Measurements from ENCODE around the gene ADGRD2. TPM values are rescaled to one million over a fixed set of nuclear protein-coding genes. Genes with fewer than 3 reads are reported as not detected.
A peak's percentile ranks its signal among the peaks of the same experiment; 100 is the strongest.

Gene ADGRD2
- total and polyA plus RNA-seq, 7 experiments from 2014 or later = not detected

GRCh38 chr9:124414612-124415011, 35.6 kb upstream of the ADGRD2 start:
- peak overlapping the region; percentile 93 to 99 (median 97) for H3K4me3 Mint-ChIP-seq
- Histone ChIP-seq H3K4me1 (ENCODE audit: control insufficient read depth in 2 of 2, insufficient read depth in 2 of 2, low read length in 2 of 2) (peaks cover 13 to 18% of the 10 kb centered on the region in 2 donors), H3K4me3 (ENCODE audit: low read length) (peak overlapping the region; percentile 75), H3K36me3 (ENCODE audit: control insufficient read depth in 2 of 3, insufficient read depth in 3 of 3, low read length in 3 of 3) (peaks cover 19 to 44% (median 24%) of the 10 kb centered on the region in 3 experiments), H3K9me3 (ENCODE audit: control insufficient read depth in 2 of 3, low read length in 3 of 3) (no peaks in the 10 kb centered on the region), H3K27ac (ENCODE audit: low read depth, low read length) (peak overlapping the region; percentile 78), H3K27me3 (ENCODE audit: control insufficient read depth in 2 of 2, insufficient read depth in 2 of 2, low read length in 2 of 2) (no peaks in the 10 kb centered on the region)
- H3K4me1 Mint-ChIP-seq = peaks cover 16 to 48% (median 40%) of the 10 kb centered on the region in 7 donors
- ChIA-PET POLR2A (no interaction called here), CTCF (no interaction called here)
- ATAC-seq (no peak), DNase-seq (no peak)
- intact Hi-C loops (cut with micrococcal nuclease) = loop anchor here (1.0 to 10.0 kb wide), 8 partner anchors 244 to 1150 kb away; partner anchors contain the start of genes ARPC5L (in 1 of the 2), DENND1A (in 1 of the 2), GOLGA1 (in 1 of the 2) and NR6A1 (in 1 of the 2)
- H3K9me3 Mint-ChIP-seq = peaks cover 0 to 5% (median 2%) of the 10 kb centered on the region in 11 donors
- H3K27me3 Mint-ChIP-seq = no peaks in the 10 kb centered on the region
- H3K27ac Mint-ChIP-seq = peak overlapping the region; percentile 82 to 98 (median 94)
- peaks cover 9 to 41% (median 28%) of the 10 kb centered on the region in 5 donors for H3K36me3 Mint-ChIP-seq

- Histone ChIP-seq H3K4me1 (ENCODE audit: control insufficient read depth in 2 of 2, insufficient read depth in 2 of 2, low read length in 2 of 2) (peaks cover 13 to 18% of the 10 kb centered on the region in 2 donors), H3K27me3 (ENCODE audit: control insufficient read depth in 2 of 2, insufficient read depth in 2 of 2, low read length in 2 of 2) (no peaks in the 10 kb centered on the region), H3K27ac (ENCODE audit: low read depth, low read length) (peak within 1 kb of the TSS; percentile 78), H3K9me3 (ENCODE audit: control insufficient read depth in 2 of 3, low read length in 3 of 3) (no peaks in the 10 kb centered on the region), H3K36me3 (ENCODE audit: control insufficient read depth in 2 of 3, insufficient read depth in 3 of 3, low read length in 3 of 3) (peaks cover 19 to 41% (median 24%) of the 10 kb centered on the region in 3 experiments), H3K4me3 (ENCODE audit: low read length) (peak within 1 kb of the TSS; percentile 75)
- Mint-ChIP-seq H3K36me3 (peaks cover 9 to 41% (median 25%) of the 10 kb centered on the region in 5 donors), H3K27me3 (no peaks in the 10 kb centered on the region), H3K4me1 (peaks cover 16 to 46% (median 39%) of the 10 kb centered on the region in 7 donors), H3K4me3 (peak within 1 kb of the TSS; percentile 93 to 99 (median 97)), H3K27ac (peak within 1 kb of the TSS; percentile 82 to 98 (median 94)), H3K9me3 (peaks cover 0 to 5% (median 2%) of the 10 kb centered on the region in 11 donors)
- POLR2A ChIA-PET = no interaction called here
- peak; percentile 91 to 97 (median 96) for DNase-seq
- intact Hi-C loops (cut with micrococcal nuclease) = loop anchor here (1.0 to 10.0 kb wide), 8 partner anchors 243 to 1150 kb away; partner anchors contain the start of genes ARPC5L (in 1 of the 2), DENND1A (in 1 of the 2), GOLGA1 (in 1 of the 2) and NR6A1 (in 1 of the 2)
- ATAC-seq = peak; percentile 99
- CTCF ChIA-PET = interaction anchor here (1.0 kb wide), 1 partner anchor 122 kb away, joined by 3 read pairs; no protein-coding TSS in a partner anchor
Observed at GRCh38 chr9:124415102-124415851, 35.0 kb upstream of the ADGRD2 start, which contains the start of gene PSMB7. Gene PSMB7, minus strand, starts transcription at chr9:124415442. Its CDS starts 17 bp downstream, at chr9:124415425.

GRCh38 chr9:124415852-124416484, 34.3 kb upstream of the ADGRD2 start:
- Histone ChIP-seq H3K9me3 (ENCODE audit: control insufficient read depth in 2 of 3, low read length in 3 of 3) (no peaks in the 10 kb centered on the region), H3K4me1 (ENCODE audit: control insufficient read depth in 2 of 2, insufficient read depth in 2 of 2, low read length in 2 of 2) (peaks cover 13 to 18% of the 10 kb centered on the region in 2 donors), H3K27ac (ENCODE audit: low read depth, low read length) (no peak overlapping the region), H3K36me3 (ENCODE audit: control insufficient read depth in 2 of 3, insufficient read depth in 3 of 3, low read length in 3 of 3) (peaks cover 14 to 34% (median 24%) of the 10 kb centered on the region in 3 experiments), H3K27me3 (ENCODE audit: control insufficient read depth in 2 of 2, insufficient read depth in 2 of 2, low read length in 2 of 2) (no peaks in the 10 kb centered on the region), H3K4me3 (ENCODE audit: low read length) (peak overlapping the region; percentile 75)
- Mint-ChIP-seq H3K9me3 (peaks cover 0 to 5% (median 2%) of the 10 kb centered on the region in 11 donors), H3K27me3 (no peaks in the 10 kb centered on the region), H3K27ac (peak overlapping the region in 8 of 9 donors; percentile 82 to 98 (median 94)), H3K4me3 (peak overlapping the region; percentile 93 to 99 (median 97)), H3K4me1 (peaks cover 16 to 41% (median 35%) of the 10 kb centered on the region in 7 donors), H3K36me3 (peaks cover 9 to 37% (median 20%) of the 10 kb centered on the region in 5 donors)
- intact Hi-C loops (cut with micrococcal nuclease) = loop anchor here (1.0 to 10.0 kb wide), 8 partner anchors 242 to 1151 kb away; partner anchors contain the start of genes ARPC5L (in 1 of the 2), DENND1A (in 1 of the 2), GOLGA1 (in 1 of the 2) and NR6A1 (in 1 of the 2)
- ChIA-PET CTCF (interaction anchor here (1.0 kb wide), 1 partner anchor 122 kb away, joined by 3 read pairs; no protein-coding TSS in a partner anchor), POLR2A (no interaction called here)
- DNase-seq = no peak
- ATAC-seq = no peak

GRCh38 chr9:124419832-124420489, 30.3 kb upstream of the ADGRD2 start:
- H3K36me3 ChIP-seq (ENCODE audit: control insufficient read depth in 2 of 3, insufficient read depth in 3 of 3, low read length in 3 of 3) = no peaks in the 10 kb centered on the region
- H3K27ac ChIP-seq (ENCODE audit: low read depth, low read length) = no peak overlapping the region
- ATAC-seq (no peak), DNase-seq (no peak)
- Mint-ChIP-seq H3K4me3 (no peak overlapping the region), H3K27ac (peak overlapping the region in 1 of 9 donors; percentile 78), H3K4me1 (peaks cover 6 to 15% (median 8%) of the 10 kb centered on the region in 7 donors), H3K27me3 (peaks cover 0 to 11% (median 5%) of the 10 kb centered on the region in 5 donors), H3K9me3 (peaks cover 0 to 5% (median 2%) of the 10 kb centered on the region in 11 donors), H3K36me3 (peaks cover 0 to 7% (median 2%) of the 10 kb centered on the region in 5 donors)
- intact Hi-C loops (cut with micrococcal nuclease) = loop anchor here (1.0 to 10.0 kb wide), 7 partner anchors 116 to 1155 kb away; partner anchors contain the start of genes ARPC5L (in 1 of the 2), GOLGA1 (in 1 of the 2), NR6A1 (in 1 of the 2) and RPL35 (in 1 of the 2)
- H3K4me3 ChIP-seq (ENCODE audit: low read length) = no peak overlapping the region
- H3K27me3 ChIP-seq (ENCODE audit: control insufficient read depth in 2 of 2, insufficient read depth in 2 of 2, low read length in 2 of 2) = no peaks in the 10 kb centered on the region
- CTCF ChIA-PET = interaction anchor here (4.8 kb wide), 1 partner anchor 116 kb away, joined by 27 read pairs; no protein-coding TSS in a partner anchor
- POLR2A ChIA-PET = no interaction called here
- peaks cover 5 to 6% of the 10 kb centered on the region in 2 donors for H3K4me1 ChIP-seq (ENCODE audit: control insufficient read depth in 2 of 2, insufficient read depth in 2 of 2, low read length in 2 of 2)
- H3K9me3 ChIP-seq (ENCODE audit: control insufficient read depth in 2 of 3, low read length in 3 of 3) = no peaks in the 10 kb centered on the region

GRCh38 chr9:124420991-124421543, 29.2 kb upstream of the ADGRD2 start:
- no peaks in the 10 kb centered on the region for H3K27me3 ChIP-seq (ENCODE audit: control insufficient read depth in 2 of 2, insufficient read depth in 2 of 2, low read length in 2 of 2)
- Mint-ChIP-seq H3K27me3 (peaks cover 0 to 11% (median 5%) of the 10 kb centered on the region in 5 donors), H3K27ac (no peak overlapping the region), H3K4me3 (no peak overlapping the region), H3K36me3 (no peaks in the 10 kb centered on the region), H3K4me1 (peaks cover 0 to 8% (median 0%) of the 10 kb centered on the region in 7 donors), H3K9me3 (no peaks in the 10 kb centered on the region)
- H3K36me3 ChIP-seq (ENCODE audit: control insufficient read depth in 2 of 3, insufficient read depth in 3 of 3, low read length in 3 of 3) = no peaks in the 10 kb centered on the region
- ATAC-seq (no peak), DNase-seq (peak in 1 of 9 donors; percentile 10)
- POLR2A ChIA-PET = no interaction called here
- intact Hi-C loops (cut with micrococcal nuclease) = no loop called here
- CTCF ChIA-PET = interaction anchor here (4.8 kb wide), 1 partner anchor 115 kb away, joined by 27 read pairs; no protein-coding TSS in a partner anchor
- no peak overlapping the region for H3K27ac ChIP-seq (ENCODE audit: low read depth, low read length)
- no peaks in the 10 kb centered on the region for H3K9me3 ChIP-seq (ENCODE audit: control insufficient read depth in 2 of 3, low read length in 3 of 3)
- H3K4me1 ChIP-seq (ENCODE audit: control insufficient read depth in 2 of 2, insufficient read depth in 2 of 2, low read length in 2 of 2) = no peaks in the 10 kb centered on the region
- H3K4me3 ChIP-seq (ENCODE audit: low read length) = no peak overlapping the region

Measured in naive thymus-derived CD4-positive, alpha-beta T cell (primary cell).